Epidermal melanocyte (primary cell): ENCODE measurements around the gene LRRTM4.

ENCODE experiments used
- DNase-seq: peaks from one replicate; pipeline ENCODE4 v3.0.0; 2011; ENCODE audit warnings: low spot score; ENCODE audit not compliant: insufficient read length

The LRRTM4 gene

DNA sequence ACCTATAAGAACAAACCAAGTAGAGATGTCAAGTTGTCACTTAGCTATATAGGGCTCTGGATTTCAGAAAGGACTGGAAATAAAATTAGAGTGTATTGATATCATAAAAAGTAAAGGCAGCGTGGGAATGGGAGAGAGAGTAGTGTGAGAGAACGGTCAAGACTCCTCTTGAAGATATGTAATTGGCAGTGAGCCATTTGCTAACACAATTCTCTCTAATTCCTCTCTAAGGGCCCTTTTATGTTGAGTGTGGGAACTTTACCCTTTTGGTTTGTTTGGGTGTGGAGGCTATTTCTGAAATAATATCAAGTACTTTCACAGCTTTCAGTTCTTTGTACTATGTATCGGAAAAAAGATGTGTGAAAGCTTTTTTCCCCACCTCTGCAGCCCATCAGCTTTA lies 196.8 kb downstream of the LRRTM4 start:
- DNase-seq = no peak

DNA sequence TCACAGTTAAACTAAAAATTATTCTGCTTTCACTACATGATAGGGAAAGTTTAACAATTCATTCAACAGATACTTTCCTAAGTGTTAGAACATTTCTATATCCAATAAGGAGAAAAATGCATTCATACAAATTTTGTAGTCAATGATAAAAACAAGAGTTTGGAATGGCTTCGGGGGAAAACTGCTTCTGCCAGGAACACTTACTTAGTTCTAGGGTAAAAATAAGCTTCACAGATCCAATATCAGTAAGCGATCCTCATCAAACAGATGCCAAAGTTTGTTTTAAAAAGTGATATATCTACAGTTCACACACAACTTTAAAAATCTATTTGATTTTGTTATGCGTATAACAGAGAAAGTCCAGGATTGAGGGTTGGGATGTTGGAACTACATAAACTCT lies 199.7 kb downstream of the LRRTM4 start:
- DNase-seq = no peak

DNA sequence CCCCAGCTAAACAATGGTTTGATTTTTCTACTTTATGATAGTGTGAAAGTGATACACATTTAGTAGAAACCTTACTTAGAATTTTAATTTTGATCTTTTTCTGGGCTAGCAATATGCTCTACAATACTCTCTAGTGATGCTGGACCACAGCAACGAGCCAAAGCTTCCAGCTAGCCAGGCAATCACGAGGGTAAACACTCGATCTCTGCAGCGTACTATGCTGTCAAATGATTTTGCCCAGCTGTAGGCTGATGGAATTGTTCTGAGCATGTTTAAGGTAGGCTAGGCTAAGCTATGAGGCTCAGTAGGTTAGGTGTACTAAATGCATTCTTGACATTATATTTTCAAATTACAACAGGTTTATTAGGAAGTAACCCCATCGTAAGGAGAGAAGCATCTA lies 207.5 kb downstream of the LRRTM4 start:
- DNase-seq = no peak

DNA sequence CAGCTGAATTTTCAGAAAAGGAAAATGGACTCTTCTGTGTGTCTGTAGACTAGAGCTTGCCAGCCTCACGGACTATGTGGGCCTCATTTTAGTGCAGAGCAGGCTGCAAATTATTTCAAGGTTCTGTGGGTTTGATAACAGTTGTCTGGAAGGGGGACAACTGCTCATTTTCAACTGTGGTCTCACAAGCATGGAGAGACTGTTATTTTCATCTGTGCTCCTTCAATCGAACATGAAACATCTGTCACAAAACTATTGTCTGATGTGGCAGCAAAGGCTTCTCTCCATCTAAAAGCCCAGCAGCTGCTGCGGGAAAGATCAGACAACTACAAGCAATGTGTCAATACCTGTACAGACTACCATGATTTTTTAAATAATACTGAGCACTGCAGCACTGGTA lies 211.8 kb downstream of the LRRTM4 start:
- no peak for DNase-seq

GRCh38 chr2:77309725-77310124 lies 212.5 kb downstream of the LRRTM4 start:
- DNase-seq = no peak

GRCh38 chr2:77301441-77301840 lies 220.7 kb downstream of the LRRTM4 start:
- DNase-seq = no peak

GRCh38 chr2:77296791-77297190 lies 225.4 kb downstream of the LRRTM4 start:
- no peak for DNase-seq

DNA sequence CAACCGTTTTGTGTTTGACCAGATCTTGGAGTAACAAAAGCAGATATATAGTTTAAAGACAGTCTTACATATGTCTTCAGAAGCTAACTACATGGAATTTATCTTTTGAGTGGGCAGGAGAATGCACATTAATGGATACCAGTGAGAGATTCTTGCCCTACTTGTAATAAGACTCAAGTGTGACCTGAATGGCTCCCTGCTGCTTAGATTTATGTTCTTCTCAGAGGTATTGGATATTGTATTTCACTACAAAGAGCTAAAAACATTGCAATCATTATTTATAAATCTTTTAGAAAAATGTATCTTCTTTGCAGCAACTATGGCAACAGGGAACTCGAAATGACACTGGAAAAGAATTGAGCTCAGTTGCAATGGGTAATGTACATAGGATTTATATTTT lies 227.7 kb downstream of the LRRTM4 start:
- no peak for DNase-seq

DNA sequence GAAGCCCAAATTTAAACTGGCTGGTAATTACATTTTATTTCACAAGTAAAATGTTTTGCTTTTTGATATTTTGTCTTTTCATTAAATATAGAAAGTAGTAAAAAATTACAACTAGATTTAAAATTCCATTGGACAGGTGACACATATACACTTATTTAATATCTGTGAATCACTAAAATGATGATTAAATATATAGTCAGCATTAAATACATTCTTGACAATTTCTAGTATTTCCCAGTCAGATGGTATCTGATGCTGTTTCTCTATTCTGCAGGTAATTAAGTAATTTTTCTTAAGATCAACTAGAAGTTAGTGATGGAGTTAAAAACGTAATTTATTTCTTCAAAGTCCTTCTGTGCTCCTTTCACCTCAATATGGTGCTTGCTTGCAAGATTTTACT lies 237.8 kb downstream of the LRRTM4 start:
- DNase-seq = no peak

DNA sequence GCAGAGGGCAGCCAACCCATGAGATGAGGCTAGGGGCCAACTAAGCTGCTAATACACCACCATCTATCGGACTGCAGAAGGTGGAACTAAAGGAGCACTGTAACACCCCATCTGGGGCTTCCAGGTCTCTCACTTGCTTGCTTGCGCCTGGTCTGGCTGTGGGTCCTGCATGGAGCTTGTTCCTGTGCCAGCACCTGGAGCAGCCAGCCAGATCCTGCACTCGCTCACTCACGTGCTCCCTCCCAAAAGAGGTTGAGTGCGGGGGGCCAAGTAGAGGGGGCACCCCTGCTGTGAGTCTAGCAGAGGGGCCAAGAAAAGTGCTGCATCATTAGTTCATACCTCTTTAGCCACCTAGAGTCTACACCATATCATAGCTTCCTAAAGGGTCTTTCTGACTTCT lies 250.9 kb downstream of the LRRTM4 start:
- DNase-seq = no peak

DNA sequence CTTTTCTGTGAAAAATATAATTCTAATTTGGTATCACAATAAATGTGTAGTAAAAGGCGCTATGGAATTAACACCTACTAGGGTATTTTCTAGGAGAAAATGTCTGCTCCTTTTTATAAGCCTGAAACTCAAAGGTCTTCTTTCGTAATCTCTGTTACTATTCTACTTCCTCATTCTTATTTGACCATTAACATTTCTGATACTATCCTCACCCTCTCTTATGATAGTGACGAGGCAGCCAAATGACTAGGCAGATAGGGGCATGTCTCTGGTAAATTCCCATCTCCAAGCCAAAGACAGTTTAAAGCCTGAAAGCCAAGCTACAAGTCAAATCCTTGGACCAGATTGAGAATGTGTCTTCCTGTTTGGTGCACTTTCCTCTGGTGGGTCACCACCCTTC lies 251.7 kb downstream of the LRRTM4 start:
- no peak for DNase-seq

DNA sequence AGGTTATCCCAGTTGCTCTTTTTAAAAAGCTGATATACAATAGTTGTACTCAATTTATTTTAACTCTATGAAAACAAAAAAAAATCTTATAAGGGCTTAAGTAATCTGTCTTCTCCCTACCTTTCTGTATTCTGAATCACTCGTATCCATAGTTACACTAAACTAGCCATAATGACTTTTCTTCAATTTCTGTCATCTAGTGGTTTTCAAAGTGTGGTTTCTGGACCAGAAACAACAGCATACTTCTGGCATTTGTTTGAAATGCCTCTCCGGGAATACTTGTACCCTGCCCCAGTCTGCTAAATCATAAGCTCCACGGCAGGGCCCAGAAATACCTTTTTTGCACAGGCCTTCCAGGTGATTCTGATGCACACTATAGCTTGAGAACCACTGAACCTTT lies 253.6 kb downstream of the LRRTM4 start:
- DNase-seq = no peak

DNA sequence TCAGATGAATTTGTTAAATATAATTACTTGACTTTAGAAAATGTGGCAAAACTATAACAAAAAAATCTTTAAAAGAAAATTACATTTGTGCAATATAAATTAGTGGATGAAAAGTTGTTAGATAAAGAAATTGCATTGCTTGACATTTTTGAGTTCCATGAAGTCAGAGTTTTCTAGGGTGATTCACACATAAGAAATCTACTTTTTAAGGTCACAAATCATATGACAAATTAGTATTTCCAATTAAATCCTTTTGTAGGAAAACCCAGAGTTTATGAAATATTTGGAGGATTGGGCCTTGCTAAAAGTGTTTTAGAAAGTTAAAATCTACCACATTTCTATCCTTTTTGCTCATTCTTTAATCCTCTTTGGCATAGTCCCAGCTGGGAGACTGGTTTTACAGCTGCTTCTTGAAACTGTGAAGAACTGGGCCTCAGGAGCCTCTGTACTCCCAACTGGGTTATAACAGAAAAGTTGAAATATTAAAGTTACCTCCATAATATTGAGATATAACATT lies 289.2 kb downstream of the LRRTM4 start:
- no peak for DNase-seq

GRCh38 chr2:77228391-77228790 lies 293.8 kb downstream of the LRRTM4 start:
- DNase-seq = no peak

DNA sequence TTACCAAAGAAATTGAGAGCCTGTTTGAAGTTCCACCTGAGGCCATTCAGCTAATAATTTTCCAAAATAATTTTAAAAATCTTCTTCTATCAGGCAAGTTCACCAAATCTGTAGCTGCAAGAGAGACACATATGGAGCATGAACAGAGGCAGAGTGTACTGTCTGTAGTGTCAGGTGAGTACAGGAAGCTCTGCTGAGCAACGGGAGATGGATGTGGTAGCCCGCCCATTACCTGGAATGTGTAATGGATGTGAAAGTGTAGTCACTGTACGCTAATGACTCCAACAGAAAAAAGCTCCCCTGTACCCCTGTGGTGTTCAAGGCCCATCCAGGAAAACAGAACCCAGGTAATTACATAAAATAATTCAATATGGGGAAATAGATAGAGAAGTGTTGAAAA lies 311.5 kb downstream of the LRRTM4 start:
- DNase-seq = no peak

DNA sequence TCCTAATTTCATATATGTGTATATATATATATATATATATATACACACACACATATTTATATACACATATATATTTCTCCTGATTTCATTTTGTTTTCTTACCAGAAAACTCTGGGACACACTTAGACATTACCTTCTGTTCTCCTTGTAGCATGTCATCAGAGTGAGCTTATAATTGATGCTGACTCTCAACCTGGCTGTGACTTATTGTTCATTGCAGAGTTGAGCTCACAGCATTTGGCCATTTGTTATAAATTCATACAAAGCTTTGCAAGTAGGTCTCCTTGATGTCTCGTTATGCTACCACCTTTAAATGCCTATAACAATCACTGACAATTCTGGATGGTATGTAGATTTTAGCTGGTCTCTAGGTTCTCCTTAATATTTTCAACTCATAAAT lies 314.8 kb downstream of the LRRTM4 start:
- DNase-seq = no peak

DNA sequence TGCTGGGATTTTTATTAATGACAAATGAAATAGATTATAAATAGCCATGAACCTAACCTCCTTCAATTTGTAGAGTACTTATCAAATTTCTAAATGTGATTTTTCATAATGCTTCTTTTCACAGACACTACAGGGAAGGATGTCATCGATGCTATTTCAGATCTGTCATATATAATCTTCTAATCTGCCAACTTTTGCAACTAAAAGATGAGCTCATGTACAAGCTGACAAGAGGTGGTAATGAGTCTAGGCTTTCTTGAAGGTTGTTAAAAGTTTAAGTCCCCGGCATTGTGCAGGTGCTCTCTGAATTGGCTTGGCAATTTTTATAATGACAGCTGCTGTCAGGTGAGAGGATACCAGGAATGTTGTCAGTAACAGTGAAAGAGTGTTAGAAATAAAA lies 320.4 kb downstream of the LRRTM4 start:
- no peak for DNase-seq

GRCh38 chr2:77199411-77199810 lies 322.8 kb downstream of the LRRTM4 start:
- no peak for DNase-seq

DNA sequence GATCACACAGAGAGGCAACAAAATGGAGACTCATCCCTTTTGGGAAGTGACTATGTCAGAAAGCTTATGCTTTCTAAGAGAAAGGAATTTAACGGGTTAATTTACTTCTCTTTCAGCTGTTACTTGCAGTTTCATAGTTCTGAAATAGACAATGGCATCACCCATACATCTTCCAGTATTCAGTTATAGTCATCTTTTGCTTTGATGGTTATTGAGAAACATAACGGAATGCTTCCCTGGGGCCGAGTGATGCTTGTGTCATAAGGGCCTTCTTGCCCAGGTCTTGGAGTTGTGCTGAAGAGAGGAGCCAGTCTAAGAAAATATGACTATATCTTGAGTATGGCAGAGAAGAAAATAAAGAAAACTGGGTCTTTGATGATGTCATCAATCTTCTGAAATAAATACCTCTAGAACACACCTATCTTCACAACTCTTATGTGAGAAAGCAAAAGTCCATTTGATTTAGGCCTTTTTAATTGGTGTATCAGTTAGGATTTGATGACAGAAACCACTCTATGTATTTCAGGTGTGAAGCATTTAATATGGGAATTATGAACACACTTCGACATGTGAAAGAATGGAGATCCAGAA lies 328.2 kb downstream of the LRRTM4 start:
- DNase-seq = no peak

DNA sequence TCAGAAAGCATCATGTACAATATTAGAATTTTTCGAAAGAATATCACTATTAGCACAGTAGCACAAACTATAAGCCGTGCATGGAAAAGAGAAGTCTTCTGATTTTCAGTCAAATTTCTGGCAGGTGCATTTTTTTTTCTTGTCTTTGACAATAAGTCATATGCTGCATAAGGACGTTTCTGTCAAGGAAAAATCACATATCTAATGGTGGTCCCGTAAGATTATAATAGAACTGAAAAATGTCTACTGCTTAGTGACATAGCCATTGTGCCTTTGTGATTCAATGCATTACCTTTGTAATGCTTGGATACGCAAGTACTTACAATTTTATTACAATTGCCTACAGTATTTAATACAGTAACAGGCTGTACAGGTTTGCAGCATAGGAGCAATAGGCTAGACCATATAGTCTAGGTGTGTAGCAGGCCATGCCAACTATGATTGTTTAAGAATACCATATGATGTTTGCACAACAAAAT lies 329.3 kb downstream of the LRRTM4 start:
- no peak for DNase-seq

GRCh38 chr2:77191665-77192064 lies 330.5 kb downstream of the LRRTM4 start:
- no peak for DNase-seq

GRCh38 chr2:77190721-77191346 lies 331.3 kb downstream of the LRRTM4 start:
- no peak for DNase-seq

GRCh38 chr2:77185052-77185451 lies 337.1 kb downstream of the LRRTM4 start:
- DNase-seq = no peak
